IMR-90 (cell line): ENCODE data around the gene IVL. TPM values are rescaled to one million over a fixed set of nuclear protein-coding genes. Genes with fewer than 3 reads are reported as not detected.

Experiments used
- ATAC-seq: fragments of 200-7000 bp; cut with Tn5 transposase; 2 replicates; pipeline ENCODE4 v1.9.1; 2020; ENCODE audit warnings: low read depth, mild to moderate bottlenecking, moderate library complexity
- BruUV-seq: library from RNA; stranded (reverse); fragments of 400-500 nt; replicated peaks from 2 replicates; lab custom pipeline; 2021; lab: Mats Ljungman, UMichigan
- CTCF ChIA-PET: fragments of 300-600 bp; formaldehyde crosslinking; extraction: SDS; loops from one replicate; lab custom pipeline; 2021; ENCODE audit warnings: antibody characterized with exemption; lab: Yijun Ruan, JAX
- POLR2A ChIA-PET: fragments of 300-600 bp; sonication (Branson Sonifier 250); formaldehyde crosslinking; loops from one replicate; lab custom pipeline; 2022; ENCODE audit warnings: antibody characterized with exemption; ENCODE audit not compliant: unreplicated experiment; lab: Charles Lee
- DNase-seq: peaks from one replicate; pipeline ENCODE4 v3.0.0; 2013
- H2AFZ ChIP-seq: replicated peaks from 2 replicates; pipeline ENCODE3; 2013; ENCODE audit warnings: low read length, mild to moderate bottlenecking; ENCODE audit not compliant: poor library complexity
- H2AK5ac ChIP-seq: 2 replicates; pipeline ENCODE4 v1.6.1; 2013; ENCODE audit warnings: low read depth, low read length, inconsistent platforms
- H2AK9ac ChIP-seq: replicated peaks from 2 replicates; pipeline ENCODE3; 2013; ENCODE audit warnings: mild to moderate bottlenecking, low read depth, low read length, moderate library complexity; ENCODE audit not compliant: poor library complexity
- H2BK120ac ChIP-seq: 2 replicates; pipeline ENCODE4 v1.6.1; 2013; ENCODE audit warnings: low read depth, low read length, inconsistent platforms
- H2BK15ac ChIP-seq: 3 replicates; pipeline ENCODE4 v1.6.1; 2013; ENCODE audit warnings: low read depth, low read length, inconsistent platforms
- H2BK20ac ChIP-seq: 2 replicates; pipeline ENCODE4 v1.6.1; 2013; ENCODE audit warnings: low read depth, mild to moderate bottlenecking, inconsistent platforms, low read length, moderate library complexity
- H2BK5ac ChIP-seq: 2 replicates; pipeline ENCODE4 v1.6.1; 2013; ENCODE audit warnings: mild to moderate bottlenecking, low read depth, low read length, inconsistent platforms; ENCODE audit not compliant: poor library complexity, severe bottlenecking
- H3K14ac ChIP-seq: replicated peaks from 2 replicates; pipeline ENCODE4 v1.6.1; 2013; ENCODE audit warnings: low read depth, low read length, inconsistent platforms
- H3K18ac ChIP-seq: 2 replicates; pipeline ENCODE4 v1.6.1; 2013; ENCODE audit warnings: low read depth, low read length, control low read depth
- H3K23ac ChIP-seq: 2 replicates; pipeline ENCODE4 v1.6.1; 2013; ENCODE audit warnings: low read depth, low read length, inconsistent platforms
- H3K27ac ChIP-seq: 2 replicates; pipeline ENCODE4 v1.5.1; 2013; ENCODE audit warnings: mild to moderate bottlenecking, control low read depth, low read length; ENCODE audit not compliant: insufficient read depth
- H3K27me3 ChIP-seq: 2 replicates; pipeline ENCODE4 v1.6.1; 2013; ENCODE audit warnings: low read length; ENCODE audit not compliant: control insufficient read depth, insufficient read depth
- H3K36me3 ChIP-seq: 2 replicates; pipeline ENCODE4 v1.6.1; 2013; ENCODE audit warnings: low read length, mixed read lengths; ENCODE audit not compliant: control insufficient read depth, insufficient read depth
- H3K4ac ChIP-seq: 2 replicates; pipeline ENCODE4 v1.6.1; 2013; ENCODE audit warnings: low read depth, low read length, inconsistent platforms
- H3K4me1 ChIP-seq: 2 replicates; pipeline ENCODE4 v1.6.1; 2013; ENCODE audit warnings: low read length, mixed read lengths; ENCODE audit not compliant: control insufficient read depth, insufficient read depth
- H3K4me2 ChIP-seq: 2 replicates; pipeline ENCODE4 v1.6.1; 2013; ENCODE audit warnings: low read depth, mild to moderate bottlenecking, control low read depth, low read length, moderate library complexity
- H3K4me3 ChIP-seq: 2 replicates; pipeline ENCODE4 v1.5.1; 2013; ENCODE audit warnings: low read depth, mild to moderate bottlenecking, control low read depth, low read length, moderate library complexity; ENCODE audit not compliant: insufficient read depth
- H3K56ac ChIP-seq: 2 replicates; pipeline ENCODE4 v1.6.1; 2013; ENCODE audit warnings: low read length, inconsistent platforms; ENCODE audit not compliant: insufficient read depth; ENCODE audit errors: extremely low read depth
- H3K79me1 ChIP-seq, 2 experiments: 2 replicates each; pipeline ENCODE4 v1.6.1; 2013; ENCODE audit warnings: low read length in 2 of 2, inconsistent platforms in 1 of 2, low read depth in 1 of 2
- H3K9ac ChIP-seq: 2 replicates; pipeline ENCODE4 v1.6.1; 2013; ENCODE audit warnings: low read depth, low read length, control low read depth
- H3K9me1 ChIP-seq: 2 replicates; pipeline ENCODE4 v1.6.1; 2013; ENCODE audit warnings: low read length, inconsistent platforms; ENCODE audit not compliant: insufficient read depth
- H3K9me3 ChIP-seq: 2 replicates; pipeline ENCODE4 v1.6.1; 2013; ENCODE audit warnings: low read length; ENCODE audit not compliant: control insufficient read depth, insufficient read depth
- H4K20me1 ChIP-seq: 2 replicates; pipeline ENCODE4 v1.6.1; 2013; ENCODE audit warnings: low read length, inconsistent platforms; ENCODE audit not compliant: insufficient read depth
- H4K5ac ChIP-seq: 2 replicates; pipeline ENCODE4 v1.6.1; 2013; ENCODE audit warnings: mild to moderate bottlenecking, low read depth, low read length, control low read depth
- H4K8ac ChIP-seq, 2 experiments: 2 replicates each; pipeline ENCODE4 v1.6.1; 2013; ENCODE audit warnings: low read depth in 2 of 2, low read length in 2 of 2, control low read depth in 1 of 2, inconsistent platforms in 1 of 2
- H4K91ac ChIP-seq: 2 replicates; pipeline ENCODE4 v1.6.1; 2013; ENCODE audit warnings: low read depth, low read length, inconsistent platforms; ENCODE audit not compliant: insufficient read depth
- BHLHE40 ChIP-seq: fragments of 150-350 bp; IDR thresholded peaks from 2 replicates; pipeline ENCODE4 v1.6.1; 2016; ENCODE audit warnings: mild to moderate bottlenecking, low read depth, low read length
- RCOR1 ChIP-seq: IDR thresholded peaks from 2 replicates; pipeline ENCODE4 v1.6.1; 2012; ENCODE audit warnings: mild to moderate bottlenecking, low read length, improper control_type of control experiment; ENCODE audit not compliant: insufficient replicate concordance
- WGBS, 2 experiments: methylation state at CpG; one replicate each; pipeline versions ENCODE4 v1.1.5 to v1.1.7; 2013; ENCODE audit warnings: missing lambda C conversion rate in 2 of 2; ENCODE audit not compliant: insufficient read length in 1 of 2; ENCODE audit errors: extremely low coverage in 2 of 2; 5-methylcytosine and 5-hydroxymethylcytosine counted together
- dilution Hi-C: fragments of 300-500 bp; cut with HindIII; formaldehyde crosslinking; loops from one replicate; pipeline ENCODE4 v1.14.3; 2018; ENCODE audit warnings: low sequenced_read_pairs; ENCODE audit not compliant: unreplicated experiment
- in situ Hi-C: fragments of 300-500 bp; cut with MboI; formaldehyde crosslinking; loops from 3 replicates; pipeline ENCODE4 v1.14.3; 2019; ENCODE audit warnings: low sequenced_read_pairs, inconsistent platforms, mixed read lengths
- intact Hi-C: fragments of 100-400 bp; cut with micrococcal nuclease; formaldehyde crosslinking; loops from 2 replicates; pipeline ENCODE4 v1.10.0; 2022
- polyA plus RNA-seq, 3 experiments: library from polyadenylated mRNA; depleted of rRNA; stranded (reverse); fragments of >200 nt; gene quantifications; 2 replicates each; pipeline ENCODE4 v1.2.3, GENCODE V29; 2012; ENCODE audit warnings: low replicate concordance in 1 of 3
- total RNA-seq: library from RNA; depleted of rRNA; stranded (reverse); fragments of >200 nt; gene quantifications from 2 replicates; pipeline ENCODE4 v1.2.3, GENCODE V29; 2012

IVL gene
- total and polyA plus RNA-seq, 2 of the 4 experiments (the other 2 are of a cell fraction): not detected

GRCh38 chr1:152942161-152942560 is 33.8 kb downstream of the IVL start:
- Histone ChIP-seq H2BK5ac (no peak overlapping the region), H3K27me3 (no peaks in the 10 kb centered on the region), H3K4me1 (no peaks in the 10 kb centered on the region), H3K9ac (no peak overlapping the region), H2AK5ac (no peak overlapping the region), H3K23ac (no peak overlapping the region), H4K5ac (no peak overlapping the region), H3K27ac (no peak overlapping the region), H3K36me3 (no peaks in the 10 kb centered on the region), H4K8ac (no peak overlapping the region), H2BK120ac (no peak overlapping the region), H3K79me1 (no peaks in the 10 kb centered on the region), H3K56ac (no peak overlapping the region), H3K18ac (no peak overlapping the region), H3K4me3 (no peak overlapping the region), H2AK9ac (no peak overlapping the region), H2BK20ac (no peak overlapping the region), H4K91ac (no peak overlapping the region), H3K4me2 (no peak overlapping the region), H3K9me1 (no peaks in the 10 kb centered on the region), H4K20me1 (no peaks in the 10 kb centered on the region), H3K14ac (no peak overlapping the region), H3K9me3 (no peaks in the 10 kb centered on the region; the same call in 1 of the 2 replicates), H3K4ac (no peak overlapping the region), H2BK15ac (no peak overlapping the region), H2AFZ (no peak overlapping the region)
- ATAC-seq (no peak), DNase-seq (no peak)
- in situ Hi-C loops: no loop called here
- BruUV-seq: no TSS peak
- intact Hi-C loops: no loop called here
- dilution Hi-C loops: no loop called here
- WGBS, 2 experiments: 38% methylated on average over 1 of the region's 2 CpGs; no CpG with 5 or more reads in 1 of the 2 experiments
- ChIA-PET CTCF (no interaction called here), POLR2A (no interaction called here)
- TF ChIP-seq RCOR1 (no peak), BHLHE40 (no peak)
